Trophoblast cell (in vitro differentiated cells and primary cell): ENCODE measurements around the gene INSIG1.

Experiments used
- DNase-seq, 2 donors: peaks; one replicate each; pipeline ENCODE4 v3.0.0-alpha.2; 2016
- H2AFZ ChIP-seq: 2 replicates; pipeline ENCODE4 v1.6.1; 2013; ENCODE audit warnings: low read length, moderate library complexity, mild to moderate bottlenecking; ENCODE audit not compliant: insufficient read depth, poor library complexity
- H2AK5ac ChIP-seq: 2 replicates; pipeline ENCODE4 v1.6.1; 2013; ENCODE audit warnings: mild to moderate bottlenecking, low read length
- H2BK120ac ChIP-seq: 2 replicates; pipeline ENCODE4 v1.6.1; 2013; ENCODE audit warnings: low read length, mild to moderate bottlenecking, moderate library complexity; ENCODE audit not compliant: insufficient read depth, poor library complexity
- H2BK12ac ChIP-seq: 2 replicates; pipeline ENCODE4 v1.6.1; 2013; ENCODE audit warnings: mild to moderate bottlenecking, low read length, moderate library complexity
- H2BK5ac ChIP-seq: 2 replicates; pipeline ENCODE4 v1.6.1; 2013; ENCODE audit warnings: low read length, low read depth, moderate library complexity, mild to moderate bottlenecking; ENCODE audit not compliant: poor library complexity
- H3K14ac ChIP-seq: 2 replicates; pipeline ENCODE4 v1.6.1; 2013; ENCODE audit warnings: mild to moderate bottlenecking, low read length
- H3K18ac ChIP-seq: 2 replicates; pipeline ENCODE4 v1.6.1; 2013; ENCODE audit warnings: mild to moderate bottlenecking, low read length
- H3K23ac ChIP-seq: 2 replicates; pipeline ENCODE4 v1.6.1; 2013; ENCODE audit warnings: low read length
- H3K27ac ChIP-seq: 2 replicates; pipeline ENCODE4 v1.5.1; 2013; ENCODE audit warnings: low read depth, mild to moderate bottlenecking, inconsistent platforms, low read length, moderate library complexity
- H3K27me3 ChIP-seq: 2 replicates; pipeline ENCODE4 v1.6.1; 2013; ENCODE audit warnings: inconsistent platforms, mild to moderate bottlenecking, low read length, moderate library complexity; ENCODE audit not compliant: insufficient read depth
- H3K36me3 ChIP-seq, 2 experiments: 1 replicate in 1 of 2; 2 replicates in 1 of 2; pipeline ENCODE4 v1.6.1; 2013; ENCODE audit warnings: low read length in 2 of 2, mild to moderate bottlenecking in 2 of 2, moderate library complexity in 1 of 2; ENCODE audit not compliant: insufficient read depth in 2 of 2, control insufficient read depth in 1 of 2
- H3K4ac ChIP-seq: 2 replicates; pipeline ENCODE4 v1.6.1; 2013; ENCODE audit warnings: low read depth, mild to moderate bottlenecking, low read length, moderate library complexity
- H3K4me1 ChIP-seq, 2 experiments: 1 replicate in 1 of 2; 2 replicates in 1 of 2; pipeline ENCODE4 v1.6.1; 2013; ENCODE audit warnings: low read length in 2 of 2, mild to moderate bottlenecking in 2 of 2, moderate library complexity in 1 of 2; ENCODE audit not compliant: insufficient read depth in 2 of 2, control insufficient read depth in 1 of 2
- H3K4me2 ChIP-seq: 2 replicates; pipeline ENCODE4 v1.6.1; 2013; ENCODE audit warnings: inconsistent platforms, mild to moderate bottlenecking, low read length, moderate library complexity
- H3K4me3 ChIP-seq: 2 replicates; pipeline ENCODE4 v1.5.1; 2013; ENCODE audit warnings: mild to moderate bottlenecking, low read depth, low read length, inconsistent platforms
- H3K79me1 ChIP-seq: one replicate; pipeline ENCODE4 v1.6.1; 2013; ENCODE audit warnings: low read length
- H3K79me2 ChIP-seq: 2 replicates; pipeline ENCODE4 v1.6.1; 2013; ENCODE audit warnings: low read length, mild to moderate bottlenecking; ENCODE audit not compliant: control insufficient read depth, insufficient read depth, poor library complexity
- H3K9ac ChIP-seq: 2 replicates; pipeline ENCODE4 v1.6.1; 2013; ENCODE audit warnings: mild to moderate bottlenecking, low read length
- H3K9me3 ChIP-seq: 2 replicates; pipeline ENCODE4 v1.6.1; 2013; ENCODE audit warnings: low read depth, mild to moderate bottlenecking, control low read depth, inconsistent platforms, low read length; ENCODE audit not compliant: insufficient read depth
- H4K12ac ChIP-seq: 2 replicates; pipeline ENCODE4 v1.6.1; 2013; ENCODE audit warnings: low read depth, mild to moderate bottlenecking, low read length, moderate library complexity
- H4K8ac ChIP-seq: 2 replicates; pipeline ENCODE4 v1.6.1; 2013; ENCODE audit warnings: low read depth, mild to moderate bottlenecking, low read length, moderate library complexity
- H4K91ac ChIP-seq: one replicate; pipeline ENCODE4 v1.6.1; 2013; ENCODE audit warnings: low read depth, mild to moderate bottlenecking, low read length, moderate library complexity
- WGBS: extraction: QIAGEN DNeasy Blood & Tissue Kit; methylation state at CpG from one replicate; pipeline ENCODE4 v1.1.7; 2013; ENCODE audit warnings: missing lambda C conversion rate; ENCODE audit not compliant: insufficient read length, insufficient coverage; ENCODE audit errors: extremely low coverage; 5-methylcytosine and 5-hydroxymethylcytosine counted together

The INSIG1 gene

GRCh38 chr7:155306673-155307470, 9.2 kb downstream of the INSIG1 start:
- Histone ChIP-seq H3K79me2 (no peaks in the 10 kb centered on the region), H3K4me3 (no peak overlapping the region)

GRCh38 chr7:155308330-155309020, 10.8 kb downstream of the INSIG1 start:
- Histone ChIP-seq H3K79me2 (no peaks in the 10 kb centered on the region), H2AFZ (no peak overlapping the region), H4K91ac (no peak overlapping the region), H3K79me1 (no peaks in the 10 kb centered on the region), H3K4me3 (no peak overlapping the region), H4K8ac (no peak overlapping the region), H3K4me1 (peaks cover 4 to 7% of the 10 kb centered on the region in 2 experiments), H3K27me3 (no peaks in the 10 kb centered on the region), H3K23ac (no peak overlapping the region), H2BK120ac (no peak overlapping the region), H3K36me3 (peaks cover 22 to 31% of the 10 kb centered on the region in 2 experiments), H2BK12ac (no peak overlapping the region), H4K12ac (no peak overlapping the region), H3K14ac (no peak overlapping the region), H3K9me3 (peaks cover 2% of the 10 kb centered on the region), H3K4me2 (no peak overlapping the region), H3K4ac (no peak overlapping the region), H3K27ac (no peak overlapping the region), H2AK5ac (no peak overlapping the region), H3K18ac (no peak overlapping the region), H3K9ac (no peak overlapping the region), H2BK5ac (no peak overlapping the region)
- DNase-seq, result peak; percentile 94 to 95
- WGBS, result no CpG with 5 or more reads among the region's 19 CpGs

More at GRCh38 chr7:155306673-155307470, 9.2 kb downstream of the INSIG1 start:
- peaks cover 27 to 41% of the 10 kb centered on the region in 2 experiments for H3K36me3 ChIP-seq
- H3K9ac ChIP-seq, result no peak overlapping the region
- peak overlapping the region; percentile 11 for H2AK5ac ChIP-seq
- no peak overlapping the region for H3K4ac ChIP-seq
- DNase-seq, result peak; percentile 90 to 93
- no peak overlapping the region for H3K23ac ChIP-seq
- no peak overlapping the region for H2BK5ac ChIP-seq
- H3K4me1 ChIP-seq, result peaks cover 4 to 7% of the 10 kb centered on the region in 2 experiments
- no peak overlapping the region for H4K12ac ChIP-seq
- H2BK12ac ChIP-seq, result no peak overlapping the region
- peaks cover 4% of the 10 kb centered on the region for H3K9me3 ChIP-seq
- H3K14ac ChIP-seq, result no peak overlapping the region
- H4K8ac ChIP-seq, result no peak overlapping the region
- peak overlapping the region; percentile 72 for H3K18ac ChIP-seq
- H3K4me2 ChIP-seq, result no peak overlapping the region
- H3K79me1 ChIP-seq, result no peaks in the 10 kb centered on the region
- no peak overlapping the region for H3K27ac ChIP-seq
- H3K27me3 ChIP-seq, result no peaks in the 10 kb centered on the region
- no peak overlapping the region for H2BK120ac ChIP-seq
- H2AFZ ChIP-seq, result no peak overlapping the region
- no peak overlapping the region for H4K91ac ChIP-seq
- no CpG with 5 or more reads among the region's 15 CpGs for WGBS

GRCh38 chr7:155309021-155309338, 11.3 kb downstream of the INSIG1 start:
- Histone ChIP-seq H3K18ac (no peak overlapping the region), H2BK120ac (no peak overlapping the region), H3K79me1 (no peaks in the 10 kb centered on the region), H3K23ac (no peak overlapping the region), H3K4ac (no peak overlapping the region), H3K27me3 (no peaks in the 10 kb centered on the region), H3K9ac (no peak overlapping the region), H4K91ac (no peak overlapping the region), H3K14ac (no peak overlapping the region), H4K12ac (no peak overlapping the region), H3K27ac (no peak overlapping the region), H3K79me2 (no peaks in the 10 kb centered on the region), H3K4me3 (no peak overlapping the region), H3K9me3 (peaks cover 2% of the 10 kb centered on the region), H3K4me2 (no peak overlapping the region), H2AK5ac (no peak overlapping the region), H4K8ac (no peak overlapping the region), H3K36me3 (peaks cover 20 to 29% of the 10 kb centered on the region in 2 experiments), H2BK5ac (no peak overlapping the region), H2BK12ac (no peak overlapping the region), H2AFZ (no peak overlapping the region), H3K4me1 (peaks cover 4 to 7% of the 10 kb centered on the region in 2 experiments)
- DNase-seq, result peak in 1 of 2 donors; percentile 57
- WGBS, result no CpG with 5 or more reads among the region's 1 CpG

- Histone ChIP-seq H2BK12ac (no peak overlapping the region), H3K4ac (no peak overlapping the region), H3K27me3 (no peaks in the 10 kb centered on the region), H3K79me2 (no peaks in the 10 kb centered on the region), H3K23ac (no peak overlapping the region), H3K18ac (no peak overlapping the region), H3K4me1 (peaks cover 4 to 7% of the 10 kb centered on the region in 2 experiments), H3K14ac (no peak overlapping the region), H4K8ac (no peak overlapping the region), H3K9me3 (peaks cover 2% of the 10 kb centered on the region), H4K91ac (no peak overlapping the region), H2BK5ac (no peak overlapping the region), H2BK120ac (no peak overlapping the region), H2AK5ac (no peak overlapping the region), H4K12ac (no peak overlapping the region), H3K36me3 (peaks cover 17 to 24% of the 10 kb centered on the region in 2 experiments), H3K79me1 (no peaks in the 10 kb centered on the region), H3K9ac (no peak overlapping the region), H3K27ac (no peak overlapping the region), H3K4me3 (no peak overlapping the region), H3K4me2 (no peak overlapping the region), H2AFZ (no peak overlapping the region)
- no CpG with 5 or more reads among the region's 13 CpGs for WGBS
- DNase-seq, result peak in 1 of 2 donors; percentile 30
These were observed 12.9 kb downstream of the INSIG1 start for GRCh38 chr7:155310425-155311114.
